HepG2 (cell line): ENCODE measurements around the gene RNF4. TPM values are rescaled to one million over a fixed set of nuclear protein-coding genes. Genes with fewer than 3 reads are reported as not detected.

ENCODE experiments used
- BCL3 ChIP-seq: sonication (generic); formaldehyde crosslinking; IDR thresholded peaks from 2 replicates; pipeline ENCODE4 v1.5.1; 2020; ENCODE audit warnings: mild to moderate bottlenecking, missing genetic modification reagents, moderate library complexity
- CREBL2 ChIP-seq: sonication (generic); formaldehyde crosslinking; IDR thresholded peaks from 2 replicates; pipeline ENCODE4 v1.8.1; 2023; ENCODE audit warnings: missing genetic modification reagents, mild to moderate bottlenecking, borderline replicate concordance
- GLI4 ChIP-seq: sonication (generic); formaldehyde crosslinking; IDR thresholded peaks from 2 replicates; pipeline ENCODE4 v1.5.1; 2020; ENCODE audit warnings: missing genetic modification reagents, mild to moderate bottlenecking, moderate library complexity, borderline replicate concordance
- MXD3 ChIP-seq: IDR thresholded peaks from 2 replicates; pipeline ENCODE4 v1.6.1; 2016; ENCODE audit warnings: mild to moderate bottlenecking, missing biosample characterization, missing genetic modification reagents
- MZF1 ChIP-seq: sonication (generic); formaldehyde crosslinking; IDR thresholded peaks from 2 replicates; pipeline ENCODE4 v1.8.1; 2023; ENCODE audit warnings: mild to moderate bottlenecking, missing genetic modification reagents, borderline replicate concordance
- PCBP1 ChIP-seq: fragments of 200-400 bp; formaldehyde crosslinking; IDR thresholded peaks from 2 replicates; pipeline ENCODE4 v1.6.1; 2017; ENCODE audit warnings: mild to moderate bottlenecking, low read depth, low read length, borderline replicate concordance
- PHF5A ChIP-seq: IDR thresholded peaks from one replicate; pipeline ENCODE4 v1.6.1; 2018; ENCODE audit warnings: low read depth, missing genetic modification reagents; ENCODE audit not compliant: unreplicated experiment
- TBX2 ChIP-seq: sonication (generic); formaldehyde crosslinking; IDR thresholded peaks from 2 replicates; pipeline ENCODE4 v1.5.0; 2020; ENCODE audit warnings: missing genetic modification reagents, mild to moderate bottlenecking, borderline replicate concordance
- THAP11 ChIP-seq: IDR thresholded peaks from 2 replicates; pipeline ENCODE4 v1.6.1; 2016; ENCODE audit warnings: missing biosample characterization, missing genetic modification reagents
- THAP7 ChIP-seq: sonication (generic); formaldehyde crosslinking; IDR thresholded peaks from 2 replicates; pipeline ENCODE4 v1.8.1; 2023; ENCODE audit warnings: mild to moderate bottlenecking, missing genetic modification reagents
- ZMYM2 ChIP-seq: sonication (generic); formaldehyde crosslinking; IDR thresholded peaks from 2 replicates; pipeline ENCODE4 v1.8.0; 2022; ENCODE audit warnings: mild to moderate bottlenecking, missing genetic modification reagents
- ZNF142 ChIP-seq: sonication (generic); formaldehyde crosslinking; IDR thresholded peaks from 2 replicates; pipeline ENCODE4 v1.4.0; 2020; ENCODE audit warnings: missing genetic modification reagents
- ZNF17 ChIP-seq: sonication (generic); formaldehyde crosslinking; IDR thresholded peaks from 2 replicates; pipeline ENCODE4 v1.5.0; 2020; ENCODE audit warnings: mild to moderate bottlenecking, missing genetic modification reagents
- ZNF280B ChIP-seq: sonication (generic); formaldehyde crosslinking; IDR thresholded peaks from 2 replicates; pipeline ENCODE4 v1.5.0; 2020; ENCODE audit warnings: missing genetic modification reagents, mild to moderate bottlenecking, borderline replicate concordance
- ZNF558 ChIP-seq: sonication (generic); formaldehyde crosslinking; IDR thresholded peaks from 2 replicates; pipeline ENCODE4 v1.9.0; 2022; ENCODE audit warnings: mild to moderate bottlenecking, missing genetic modification reagents, borderline replicate concordance
- ZNF572 ChIP-seq: sonication (generic); formaldehyde crosslinking; IDR thresholded peaks from 2 replicates; pipeline ENCODE4 v1.5.1; 2020; ENCODE audit warnings: mild to moderate bottlenecking, missing genetic modification reagents
- polyA plus RNA-seq, 8 experiments: library from polyadenylated mRNA; depleted of rRNA in 3 of 8; stranded (reverse) in 7 of 8; unstranded in 1 of 8; fragments of >200 nt; fragmentation: Illumina TruSeq in 4 of 8; extraction: Trizol in 4 of 8; gene quantifications; 2 replicates each; pipeline versions ENCODE4 v1.2.1 to v1.2.3, GENCODE V29; 2011 to 2016; ENCODE audit warnings: low read depth in 4 of 8, missing spikeins in 1 of 8, mixed read lengths in 1 of 8; ENCODE audit not compliant: insufficient read depth in 1 of 8
- total RNA-seq, 5 experiments: library from RNA; depleted of rRNA; stranded (reverse); fragments of >200 nt; fragmentation: Illumina TruSeq; extraction: Trizol; gene quantifications; 2 replicates each; pipeline ENCODE4 v1.2.3, GENCODE V29; 2016; ENCODE audit warnings: low read depth in 1 of 5

RNF4 gene
- total and polyA plus RNA-seq, 2 of the 13 experiments (the other 11 are each of a cell fraction or from before 2014, with no cell fraction given), result 38.1 to 45.1 TPM

GRCh38 chr4:2535376-2536192 is 66.7 kb downstream of the RNF4 start (continued):
- TF ChIP-seq THAP7 (CRISPR knock-in tag), result 0 out of 2 replicates have a peak, but pooled peaks have one; percentile 61
- peak; percentile 49; the same call in 1 of the 2 replicates for TF ChIP-seq ZNF142
- TF ChIP-seq PHF5A (CRISPR knock-in tag), result no peak
- TF ChIP-seq MZF1, result no peak
- peak; percentile 39; the same call in 1 of the 2 replicates for TF ChIP-seq TBX2 (CRISPR knock-in tag)
- no peak for TF ChIP-seq ZNF558 (CRISPR knock-in tag)
- TF ChIP-seq ZNF572 (CRISPR knock-in tag), result peak; percentile 69; the same call in 1 of the 2 replicates
- no peak for TF ChIP-seq ZNF17
- TF ChIP-seq GLI4 (CRISPR knock-in tag), result 0 out of 2 replicates have a peak, but pooled peaks have one; percentile 38
- 0 out of 2 replicates have a peak, but pooled peaks have one; percentile 22 for TF ChIP-seq CREBL2 (CRISPR knock-in tag)
- TF ChIP-seq PCBP1, result no peak
- 0 out of 2 replicates have a peak, but pooled peaks have one; percentile 37 for TF ChIP-seq ZNF280B (CRISPR knock-in tag)
- no peak; the same call in 1 of the 2 replicates for TF ChIP-seq THAP11 (CRISPR knock-in tag)
- TF ChIP-seq ZMYM2 (CRISPR knock-in tag), result no peak
- TF ChIP-seq MXD3 (CRISPR knock-in tag), result no peak
- 0 out of 2 replicates have a peak, but pooled peaks have one; percentile 35 for TF ChIP-seq BCL3 (CRISPR knock-in tag)
